A673 (cell line): Measurements from ENCODE around the gene NMU. TPM values are rescaled to one million over a fixed set of nuclear protein-coding genes. Genes with fewer than 3 reads are reported as not detected.
"Not testable (repeated sequence)": the region's sequence is repeated elsewhere in the genome, so short reads cannot be mapped to it uniquely, and the experiment has no call there.

ENCODE experiments used
- BruUV-seq: library from RNA; stranded (reverse); fragments of 400-500 nt; replicated peaks from 2 replicates; lab custom pipeline; 2021; lab: Mats Ljungman, UMichigan
- CTCF ChIA-PET: fragments of 300-600 bp; sonication (Branson Sonifier 250); formaldehyde crosslinking; loops from one replicate; lab custom pipeline; 2022; ENCODE audit warnings: antibody characterized with exemption; lab: Charles Lee
- POLR2A ChIA-PET: fragments of 300-600 bp; sonication (Branson Sonifier 250); formaldehyde crosslinking; loops from one replicate; lab custom pipeline; 2022; ENCODE audit warnings: antibody characterized with exemption; ENCODE audit not compliant: low non-redundant PET; lab: Charles Lee
- DNase-seq: peaks from one replicate; pipeline ENCODE4 v3.0.0-alpha.2; 2015; ENCODE audit warnings: low spot score
- H3K27ac ChIP-seq: fragments of 200-600 bp; sonication (generic); 2 replicates; pipeline ENCODE4 v1.5.1; 2016; ENCODE audit warnings: mixed run types, low read depth, mild to moderate bottlenecking, mixed read lengths, antibody characterized with exemption, low read length; ENCODE audit not compliant: poor library complexity, severe bottlenecking
- H3K27me3 ChIP-seq: fragments of 200-600 bp; sonication (generic); replicated peaks from 2 replicates; pipeline ENCODE4 v1.6.1; 2017; ENCODE audit warnings: mixed run types, low read depth, mild to moderate bottlenecking, mixed read lengths, antibody characterized with exemption, low read length; ENCODE audit not compliant: insufficient read depth, poor library complexity
- H3K36me3 ChIP-seq: fragments of 200-600 bp; sonication (generic); 2 replicates; pipeline ENCODE4 v1.6.1; 2016; ENCODE audit warnings: mixed run types, mild to moderate bottlenecking, mixed read lengths, antibody characterized with exemption, low read length; ENCODE audit not compliant: insufficient read depth, poor library complexity, severe bottlenecking
- H3K4me1 ChIP-seq: fragments of 200-600 bp; sonication (generic); 2 replicates; pipeline ENCODE4 v1.6.1; 2017; ENCODE audit warnings: mixed run types, mild to moderate bottlenecking, mixed read lengths, antibody characterized with exemption, low read length; ENCODE audit not compliant: insufficient read depth, poor library complexity, severe bottlenecking
- H3K4me3 ChIP-seq: fragments of 200-600 bp; sonication (generic); 2 replicates; pipeline ENCODE4 v1.5.1; 2016; ENCODE audit warnings: low read depth, mixed run types, mild to moderate bottlenecking, mixed read lengths, low read length; ENCODE audit not compliant: poor library complexity, severe bottlenecking
- H3K9me3 ChIP-seq: fragments of 200-600 bp; sonication (generic); 2 replicates; pipeline ENCODE4 v1.6.1; 2016; ENCODE audit warnings: mixed run types, low read depth, mild to moderate bottlenecking, mixed read lengths, antibody characterized with exemption, low read length; ENCODE audit not compliant: poor library complexity, severe bottlenecking
- CTCF ChIP-seq: fragments of 300-800, 200-600 bp; sonication (generic); conservative IDR thresholded peaks from 2 replicates; pipeline ENCODE4 v1.5.1; 2017; ENCODE audit warnings: low read depth, mild to moderate bottlenecking, antibody characterized with exemption, low read length, moderate library complexity, mixed read lengths
- EZH2 ChIP-seq: fragments of 200-600 bp; sonication (generic); IDR thresholded peaks from 2 replicates; pipeline ENCODE4 v1.6.1; 2017; ENCODE audit warnings: borderline replicate concordance, low read depth, mild to moderate bottlenecking, mixed read lengths, antibody characterized with exemption, low read length; ENCODE audit not compliant: poor library complexity, severe bottlenecking
- intact Hi-C: fragments of 100-400 bp; cut with micrococcal nuclease; formaldehyde crosslinking; loops from one replicate; pipeline ENCODE4 v1.10.0; 2022; ENCODE audit not compliant: unreplicated experiment
- total RNA-seq: library from RNA; stranded (reverse); gene quantifications from 2 replicates; pipeline ENCODE4 v1.2.3, GENCODE V29; 2021

Gene NMU
- total RNA-seq, 1 experiment from 2014 or later: not detected

- ChIA-PET CTCF (no interaction called here), POLR2A (no interaction called here)
- TF ChIP-seq EZH2 (no peak), CTCF (no peak)
Observed at GRCh38 chr4:55560096-55560495, 76.0 kb downstream of the NMU start.

GRCh38 chr4:55554453-55555030 is 81.6 kb downstream of the NMU start:
- no peak for TF ChIP-seq EZH2
- TF ChIP-seq CTCF: peak; percentile 40; the same call in 1 of the 2 replicates
- no peaks in the 10 kb centered on the region for H3K4me1 ChIP-seq
- ChIA-PET CTCF (no interaction called here), POLR2A (no interaction called here)
- intact Hi-C loops: no loop called here
- no peaks in the 10 kb centered on the region for H3K9me3 ChIP-seq
- no TSS peak for BruUV-seq
- H3K4me3 ChIP-seq: no peak overlapping the region
- no peaks in the 10 kb centered on the region for H3K36me3 ChIP-seq
- H3K27me3 ChIP-seq: no peaks in the 10 kb centered on the region
- no peak for DNase-seq
- no peak overlapping the region for H3K27ac ChIP-seq

More at GRCh38 chr4:55560096-55560495, 76.0 kb downstream of the NMU start:
- intact Hi-C loops: no loop called here
- no peak for DNase-seq
- no peaks in the 10 kb centered on the region for H3K4me1 ChIP-seq
- BruUV-seq: no TSS peak
- H3K36me3 ChIP-seq: no peaks in the 10 kb centered on the region
- H3K27ac ChIP-seq: no peak overlapping the region
- no peak overlapping the region for H3K4me3 ChIP-seq
- H3K9me3 ChIP-seq: no peaks in the 10 kb centered on the region
- H3K27me3 ChIP-seq: no peaks in the 10 kb centered on the region

GRCh38 chr4:55553441-55554201 is 82.5 kb downstream of the NMU start:
- no TSS peak for BruUV-seq
- TF ChIP-seq CTCF (no peak), EZH2 (no peak)
- no peaks in the 10 kb centered on the region for H3K9me3 ChIP-seq
- no peaks in the 10 kb centered on the region for H3K36me3 ChIP-seq
- no peaks in the 10 kb centered on the region for H3K4me1 ChIP-seq
- H3K27ac ChIP-seq: no peak overlapping the region
- intact Hi-C loops: no loop called here
- CTCF ChIA-PET: no interaction called here
- no peak overlapping the region for H3K4me3 ChIP-seq
- no peaks in the 10 kb centered on the region for H3K27me3 ChIP-seq
- POLR2A ChIA-PET: no interaction called here
- peak; percentile 6 for DNase-seq

- CTCF ChIA-PET, H3K4me3 ChIP-seq, H3K27me3 ChIP-seq, intact Hi-C loops, DNase-seq, BruUV-seq, H3K4me1 ChIP-seq, POLR2A ChIA-PET, H3K9me3 ChIP-seq, H3K36me3 ChIP-seq, H3K27ac ChIP-seq: not testable (repeated sequence)
Observed at GRCh38 chr4:55551964-55552363, 84.1 kb downstream of the NMU start.
